Ectodermal cell (in vitro differentiated cells): Measurements from ENCODE around the gene MLLT10. TPM values are rescaled to one million over a fixed set of nuclear protein-coding genes. Genes with fewer than 3 reads are reported as not detected.

ENCODE experiments used
- H3K27ac ChIP-seq: 2 replicates; pipeline ENCODE4 v1.7.0; 2013; ENCODE audit warnings: mild to moderate bottlenecking, low read depth, low read length; ENCODE audit not compliant: insufficient read depth, poor library complexity, severe bottlenecking
- H3K27me3 ChIP-seq: 2 replicates; pipeline ENCODE4 v1.7.0; 2013; ENCODE audit warnings: mild to moderate bottlenecking, low read length; ENCODE audit not compliant: insufficient read depth, control insufficient read depth, poor library complexity, severe bottlenecking
- H3K36me3 ChIP-seq: one replicate; pipeline ENCODE4 v1.7.0; 2013; ENCODE audit warnings: low read length; ENCODE audit not compliant: control insufficient read depth, insufficient read depth
- H3K4me1 ChIP-seq: one replicate; pipeline ENCODE4 v1.7.0; 2013; ENCODE audit warnings: low read length; ENCODE audit not compliant: control insufficient read depth, insufficient read depth
- H3K4me3 ChIP-seq: 2 replicates; pipeline ENCODE4 v1.7.0; 2013; ENCODE audit warnings: low read depth, low read length, control low read depth; ENCODE audit not compliant: insufficient read depth
- H3K9me3 ChIP-seq: 2 replicates; pipeline ENCODE4 v1.7.0; 2013; ENCODE audit warnings: mild to moderate bottlenecking, low read length, moderate library complexity; ENCODE audit not compliant: control insufficient read depth
- WGBS, 2 experiments: methylation state at CpG; one replicate each; pipeline ENCODE4 v1.1.7; 2013; ENCODE audit warnings: missing lambda C conversion rate in 2 of 2; 5-methylcytosine and 5-hydroxymethylcytosine counted together
- polyA plus RNA-seq, 4 experiments: library from polyadenylated mRNA; stranded (reverse); fragments of 50-300 nt; gene quantifications; one replicate each; pipeline ENCODE4 v1.2.3, GENCODE V29; 2013

The MLLT10 gene
- polyA plus RNA-seq (2013, experiment 1 of 4): 56.5 TPM
- 63.5 TPM for polyA plus RNA-seq (2013, experiment 2 of 4)
- 51.2 TPM for polyA plus RNA-seq (2013, experiment 3 of 4)
- polyA plus RNA-seq (2013, experiment 4 of 4): 51.5 TPM

DNA sequence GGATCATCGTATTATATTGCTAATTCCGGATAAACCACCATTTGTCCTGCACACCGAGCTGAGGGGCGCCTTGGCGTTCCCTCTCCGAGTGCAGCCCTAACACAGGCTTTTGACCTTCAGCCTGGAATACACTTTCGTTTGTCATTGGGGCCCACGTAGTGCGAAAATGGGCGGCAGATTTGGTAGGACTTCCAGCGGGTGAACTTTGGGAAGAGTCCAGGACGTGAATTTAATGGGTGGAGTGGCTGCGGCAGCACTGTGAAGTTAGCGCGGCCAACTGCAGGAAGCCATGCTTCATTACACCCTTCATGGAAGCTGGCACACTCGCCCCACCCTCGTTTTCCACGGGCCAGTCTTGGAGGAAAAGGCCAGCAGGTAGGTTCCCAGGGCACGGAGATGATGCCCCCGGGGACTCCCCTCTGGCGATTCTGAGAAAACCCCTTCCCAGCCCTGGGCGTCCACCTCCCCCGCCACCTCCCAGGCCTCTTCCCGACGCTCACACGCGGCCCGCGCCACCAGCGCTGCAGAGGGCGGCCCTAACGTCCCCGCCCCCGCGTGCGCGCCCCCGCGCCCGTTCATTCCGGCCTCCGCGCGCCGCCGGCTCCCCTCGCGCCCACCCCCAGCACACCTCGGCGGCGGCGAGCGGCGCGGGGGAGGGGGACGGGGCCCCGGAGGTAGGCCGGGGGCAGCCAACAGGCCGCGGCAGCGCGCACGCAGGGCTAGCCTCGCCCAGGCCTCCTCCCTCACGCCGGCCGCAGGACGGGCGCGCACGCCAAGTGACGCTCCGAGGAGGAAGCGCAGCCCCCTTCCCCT lies at the start of gene MLLT10:
Gene MLLT10 (plus strand): TSS at position 766 of the 813 bp plus-strand sequence. CDS start 413 bp downstream, outside the sequence.
- H3K27me3 ChIP-seq: no peaks in the 10 kb centered on the region
- H3K4me3 ChIP-seq: peak within 1 kb of the TSS; percentile 53
- peaks cover 6% of the 10 kb centered on the region for H3K4me1 ChIP-seq
- no peaks in the 10 kb centered on the region for H3K9me3 ChIP-seq
- H3K27ac ChIP-seq: peak within 1 kb of the TSS; percentile 89
- H3K36me3 ChIP-seq: no peaks in the 10 kb centered on the region
- WGBS, 2 experiments: 1% methylated on average over 74 of the region's 74 CpGs

- no peaks in the 10 kb centered on the region for H3K4me1 ChIP-seq
- H3K27ac ChIP-seq: no peak overlapping the region
- H3K9me3 ChIP-seq: no peaks in the 10 kb centered on the region
- no peaks in the 10 kb centered on the region for H3K36me3 ChIP-seq
- H3K4me3 ChIP-seq: no peak overlapping the region
- H3K27me3 ChIP-seq: no peaks in the 10 kb centered on the region
- 90 to 95% methylated on average over 10 of the region's 10 CpGs for WGBS, 2 experiments
These were observed 46.4 kb upstream of the MLLT10 start for GRCh38 chr10:21487416-21488180.

DNA sequence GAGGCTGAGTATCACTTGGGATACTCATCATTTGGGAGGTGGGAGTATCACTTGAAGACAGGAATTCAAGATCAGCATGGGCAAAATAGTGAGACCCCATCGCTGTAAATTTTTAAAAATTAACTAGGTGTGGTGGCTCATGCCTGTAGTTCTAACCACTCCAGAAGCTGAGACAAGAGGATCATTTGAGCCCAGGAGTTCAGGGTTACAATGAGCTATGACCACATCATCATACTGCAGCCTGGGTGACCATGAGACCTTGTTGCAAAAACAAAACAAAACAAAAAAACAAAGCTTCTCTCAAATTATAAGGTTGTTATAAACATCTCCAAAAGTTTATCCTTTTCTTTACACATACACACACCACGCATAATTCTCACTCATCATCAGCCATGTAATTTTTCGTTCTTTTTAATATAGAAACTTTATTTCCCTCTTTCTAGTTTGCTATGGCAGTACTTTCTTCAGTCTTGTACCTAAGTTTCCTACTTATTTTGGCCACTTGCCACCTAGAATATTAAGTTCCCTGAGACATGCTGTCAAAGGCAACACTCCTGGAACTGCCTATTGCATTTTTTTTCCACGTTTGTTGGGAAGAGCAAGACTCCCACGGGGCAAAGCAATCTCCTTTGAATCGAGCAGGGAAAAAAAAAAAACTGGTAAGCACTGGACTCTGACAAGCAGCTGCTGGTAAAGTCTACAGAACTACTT lies 45.6 kb upstream of the MLLT10 start:
- no peak overlapping the region for H3K27ac ChIP-seq
- no peaks in the 10 kb centered on the region for H3K9me3 ChIP-seq
- no peak overlapping the region for H3K4me3 ChIP-seq
- no peaks in the 10 kb centered on the region for H3K4me1 ChIP-seq
- H3K27me3 ChIP-seq: no peaks in the 10 kb centered on the region
- H3K36me3 ChIP-seq: no peaks in the 10 kb centered on the region
- WGBS, 2 experiments: 68% methylated on average over 6 of the region's 6 CpGs

GRCh38 chr10:21488957-21489446 lies 45.0 kb upstream of the MLLT10 start:
- 82 to 86% methylated on average over 4 of the region's 5 CpGs for WGBS, 2 experiments
- H3K9me3 ChIP-seq: no peaks in the 10 kb centered on the region
- no peaks in the 10 kb centered on the region for H3K4me1 ChIP-seq
- H3K27me3 ChIP-seq: no peaks in the 10 kb centered on the region
- H3K36me3 ChIP-seq: no peaks in the 10 kb centered on the region
- H3K4me3 ChIP-seq: no peak overlapping the region
- H3K27ac ChIP-seq: no peak overlapping the region

- H3K27me3 ChIP-seq: no peaks in the 10 kb centered on the region
- 100% methylated on average over 2 of the region's 4 CpGs; no CpG with 5 or more reads in 1 of the 2 experiments for WGBS, 2 experiments
- no peaks in the 10 kb centered on the region for H3K36me3 ChIP-seq
- no peaks in the 10 kb centered on the region for H3K9me3 ChIP-seq
- H3K4me3 ChIP-seq: no peak overlapping the region
- H3K27ac ChIP-seq: no peak overlapping the region
- H3K4me1 ChIP-seq: no peaks in the 10 kb centered on the region
These were observed 43.9 kb upstream of the MLLT10 start for GRCh38 chr10:21490028-21490710.

DNA sequence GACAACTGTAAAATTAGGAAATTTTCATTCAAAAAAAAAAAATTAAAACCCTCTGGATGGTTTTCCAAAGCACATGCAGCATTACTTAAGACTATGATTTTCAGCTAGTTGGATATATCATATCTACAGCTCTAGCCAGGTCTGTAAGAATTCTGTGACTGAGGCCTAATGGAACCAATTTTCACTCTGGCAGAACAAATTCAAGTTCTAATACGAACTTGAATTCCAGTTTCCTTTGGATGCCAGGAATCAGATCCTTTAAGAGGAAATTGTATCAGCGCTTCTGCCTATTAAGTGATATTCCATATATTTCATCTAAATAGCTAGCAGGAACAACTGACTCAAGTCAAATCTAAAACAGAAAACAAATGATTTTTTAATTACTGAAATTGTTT lies 43.3 kb upstream of the MLLT10 start:
- no peaks in the 10 kb centered on the region for H3K27me3 ChIP-seq
- no peak overlapping the region for H3K27ac ChIP-seq
- no peaks in the 10 kb centered on the region for H3K36me3 ChIP-seq
- H3K9me3 ChIP-seq: no peaks in the 10 kb centered on the region
- 97 to 98% methylated on average over 2 of the region's 2 CpGs for WGBS, 2 experiments
- H3K4me3 ChIP-seq: no peak overlapping the region
- no peaks in the 10 kb centered on the region for H3K4me1 ChIP-seq

DNA sequence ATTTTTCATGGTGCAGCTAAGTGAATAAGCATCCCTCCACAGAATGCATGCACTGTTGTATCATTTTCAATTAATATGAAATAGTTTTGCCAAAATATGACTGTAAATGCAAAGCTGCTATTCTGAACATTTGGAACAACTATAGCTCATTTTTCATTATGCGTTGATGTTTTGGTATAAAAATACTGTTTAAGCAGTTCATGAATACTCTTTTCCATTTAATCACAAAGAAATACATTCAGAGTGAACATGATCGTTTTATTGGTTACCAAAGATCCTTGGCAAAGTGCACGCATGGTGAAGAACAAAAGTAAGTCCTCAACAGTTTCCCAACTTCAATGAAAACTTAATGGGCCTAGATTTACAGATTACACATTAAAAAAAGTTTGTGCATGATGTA lies 41.6 kb upstream of the MLLT10 start:
- H3K4me3 ChIP-seq: no peak overlapping the region
- H3K27ac ChIP-seq: no peak overlapping the region
- WGBS, 2 experiments: 91 to 97% methylated on average over 3 of the region's 3 CpGs
- no peaks in the 10 kb centered on the region for H3K9me3 ChIP-seq
- H3K27me3 ChIP-seq: no peaks in the 10 kb centered on the region
- H3K36me3 ChIP-seq: no peaks in the 10 kb centered on the region
- H3K4me1 ChIP-seq: no peaks in the 10 kb centered on the region

DNA sequence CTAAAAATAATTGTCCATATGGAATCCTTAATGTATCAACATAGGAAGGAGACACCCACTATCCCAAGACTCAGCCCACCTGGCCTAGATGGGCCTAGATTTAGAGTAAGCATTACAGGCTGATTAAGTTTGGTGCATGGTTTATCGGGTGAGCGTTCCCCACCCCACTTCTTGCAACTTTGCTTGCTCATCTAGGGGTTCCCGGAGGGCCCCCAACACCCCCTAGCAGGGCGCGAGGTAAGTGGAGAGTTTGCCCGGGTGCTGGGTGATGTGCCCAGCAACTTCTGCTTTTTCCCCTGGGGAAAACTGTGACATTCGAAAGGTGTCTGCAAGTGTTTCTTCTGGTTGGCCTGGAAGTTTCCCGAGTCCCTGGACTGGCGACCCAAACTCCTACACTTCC lies 40.2 kb upstream of the MLLT10 start:
- Histone ChIP-seq H3K4me1 (peaks cover 10% of the 10 kb centered on the region), H3K4me3 (peak overlapping the region; percentile 93), H3K36me3 (no peaks in the 10 kb centered on the region), H3K9me3 (no peaks in the 10 kb centered on the region), H3K27me3 (peaks cover 3% of the 10 kb centered on the region), H3K27ac (no peak overlapping the region)
- 88% methylated on average over 9 of the region's 9 CpGs for WGBS, 2 experiments

DNA sequence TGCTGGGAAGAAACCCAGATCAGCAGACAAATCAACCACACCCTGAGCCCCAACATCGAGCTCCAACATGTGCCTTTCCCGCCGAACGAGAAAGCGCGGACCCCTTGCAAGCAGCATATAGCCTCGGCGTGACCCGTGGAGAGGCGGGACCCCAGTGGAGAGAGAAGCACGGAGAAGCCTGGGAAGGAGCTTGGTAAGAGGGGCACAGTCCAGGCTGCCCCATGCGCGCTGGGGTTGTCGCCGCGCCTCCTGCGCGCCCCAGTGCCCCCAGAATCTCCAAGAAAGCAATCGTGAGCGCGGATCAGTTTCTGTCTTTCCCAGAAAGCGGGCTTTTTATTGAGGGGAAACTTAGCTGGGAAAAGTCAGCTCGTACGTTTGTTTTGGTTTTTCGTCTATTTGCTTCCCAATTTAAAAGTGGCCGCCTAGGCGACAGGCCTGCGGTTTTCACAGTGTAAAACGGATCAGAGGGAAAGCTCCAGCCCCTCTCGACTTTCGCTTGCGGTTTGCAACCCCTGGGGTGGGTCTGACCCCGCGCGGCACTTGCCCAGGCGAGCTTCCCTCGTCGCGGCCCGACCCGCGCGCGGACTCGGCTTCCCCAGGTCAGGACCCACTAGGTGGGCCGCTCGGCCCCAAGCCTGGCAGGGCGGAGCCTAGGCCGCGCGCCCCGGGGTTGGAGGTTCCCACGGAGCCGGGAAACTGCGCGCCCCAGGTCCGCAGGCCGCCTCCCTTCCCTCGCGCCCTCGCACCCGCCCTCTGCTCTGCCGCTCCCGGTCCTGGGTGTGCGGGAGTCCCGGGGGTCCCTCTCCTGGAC lies 39.6 kb upstream of the MLLT10 start:
- Histone ChIP-seq H3K27me3 (peaks cover 3% of the 10 kb centered on the region), H3K4me1 (peaks cover 10% of the 10 kb centered on the region), H3K4me3 (peak overlapping the region; percentile 93), H3K36me3 (no peaks in the 10 kb centered on the region), H3K27ac (peak overlapping the region; percentile 58), H3K9me3 (no peaks in the 10 kb centered on the region)
- WGBS, 2 experiments: 22% methylated on average over 66 of the region's 66 CpGs
